Measurements from ENCODE around the gene PUSL1.

- no peak for TF ChIP-seq POLR2A (IDR thresholded peaks at IDR 0.05; ENCODE audit: low read length)
- TF ChIP-seq GATA1 (IDR thresholded peaks at IDR 0.05; ENCODE audit: low read depth, low read length): no peak
Observed at GRCh38 chr1:1319646-1319941, 11.2 kb downstream of the PUSL1 start.

All from erythroblast (primary cell).